ENCODE data around the gene OTOP2.
A peak's percentile ranks its signal among the peaks of the same experiment; 100 is the strongest.

The OTOP2 gene

DNA sequence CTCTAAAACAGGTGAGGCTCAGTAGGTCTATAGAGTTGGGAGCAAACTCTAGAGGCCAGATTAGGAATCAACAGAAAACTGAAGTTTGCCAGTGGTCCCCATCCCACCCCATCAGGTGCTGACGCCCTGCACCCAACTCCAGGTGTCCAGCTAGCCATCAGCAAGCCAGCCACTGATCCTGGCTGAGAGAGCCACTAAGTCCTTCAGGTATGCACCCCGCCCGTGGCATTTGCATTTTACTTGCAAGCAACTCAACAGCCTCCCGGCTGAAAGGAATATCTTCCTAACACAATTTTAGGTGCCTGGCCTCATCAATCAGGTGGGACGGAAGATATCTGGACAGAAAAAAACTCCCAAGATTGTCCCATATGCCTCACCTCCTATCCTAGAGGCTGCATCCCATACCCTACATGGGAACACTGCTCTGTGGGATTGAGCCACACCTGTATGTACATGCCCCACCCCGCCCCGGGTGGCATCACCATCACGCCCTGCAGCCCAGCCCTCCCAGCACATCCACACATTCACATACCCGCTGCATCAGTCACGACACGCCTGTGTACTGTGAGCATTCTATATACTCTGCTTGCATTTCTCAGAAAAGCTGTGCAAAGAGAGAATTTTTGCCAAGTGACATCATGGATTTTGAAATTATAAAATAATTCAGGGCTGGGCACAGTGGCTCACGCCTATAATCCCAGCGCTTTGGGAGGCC lies 19.9 kb downstream of the OTOP2 start:
- Histone ChIP-seq H3K27ac (ENCODE audit: extremely low read depth, low read depth, low read length) (no peak overlapping the region), H3K4me3 (ENCODE audit: low read depth, low read length) (no peak overlapping the region), H3K9me3 (ENCODE audit: control insufficient read depth, insufficient read depth, low read depth, low read length) (no peaks in the 10 kb centered on the region), H3K36me3 (ENCODE audit: control insufficient read depth in 2 of 2, insufficient read depth in 1 of 2, low read length in 2 of 2) (no peaks in the 10 kb centered on the region), H3K4me1 (ENCODE audit: control insufficient read depth, insufficient read depth, low read length) (no peaks in the 10 kb centered on the region)
- TF ChIP-seq KLF1 (tag by site-specific recombination; IDR thresholded peaks at IDR 0.05) (peak; percentile 95), ZNF274 (IDR thresholded peaks at IDR 0.05; ENCODE audit: low read length) (no peak), ZNF274 (tag by site-specific recombination; IDR thresholded peaks at IDR 0.05; ENCODE audit: borderline replicate concordance) (no peak)
- CTCF ChIA-PET: interaction anchor here (10.3 kb wide), 1 partner anchor 15 kb away, joined by 100 read pairs; no protein-coding TSS in a partner anchor
- POLR2A ChIA-PET: no interaction called here

DNA sequence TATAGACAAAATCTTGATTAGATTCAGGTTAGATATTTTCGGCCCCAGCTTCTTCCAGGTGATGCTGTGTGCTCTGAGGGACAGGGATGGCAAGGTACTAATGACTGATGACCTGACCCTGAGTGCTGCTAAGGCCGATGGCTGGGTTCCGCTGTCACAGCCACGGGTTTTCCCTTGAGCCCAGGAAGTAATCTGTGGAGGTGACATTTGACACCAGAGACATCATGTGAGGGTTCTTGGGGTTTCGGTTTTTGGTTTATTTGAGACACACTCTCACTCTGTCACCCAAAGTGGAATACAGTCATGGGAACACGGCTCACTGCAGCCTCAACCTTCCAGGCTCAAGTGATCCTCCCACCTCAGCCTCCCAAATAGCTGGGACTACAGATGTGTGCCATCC lies 21.5 kb downstream of the OTOP2 start:
- TF ChIP-seq KLF17 (tag by site-specific recombination; IDR thresholded peaks at IDR 0.05): no peak
- no peak for TF ChIP-seq ZNF473 (tag by site-specific recombination; IDR thresholded peaks at IDR 0.05)
- TF ChIP-seq ZNF768 (tag by site-specific recombination; IDR thresholded peaks at IDR 0.05): no peak
- TF ChIP-seq ZNF211 (tag by site-specific recombination; IDR thresholded peaks at IDR 0.05; ENCODE audit: low read depth): no peak
- no peak for TF ChIP-seq ZFHX2 (tag by site-specific recombination; conservative IDR thresholded peaks at IDR 0.05)
- no peak for TF ChIP-seq ZNF692 (tag by site-specific recombination; IDR thresholded peaks at IDR 0.05)
- no peak for TF ChIP-seq ZNF571 (tag by site-specific recombination; IDR thresholded peaks at IDR 0.05)
- no peak for TF ChIP-seq ZNF324 (tag by site-specific recombination; IDR thresholded peaks at IDR 0.05)
- no peak for TF ChIP-seq ZBTB26 (tag by site-specific recombination; optimal IDR thresholded peaks at IDR 0.05)
- no peak for TF ChIP-seq PRDM1 (tag by site-specific recombination; IDR thresholded peaks at IDR 0.05)
- TF ChIP-seq ZNF514 (tag by site-specific recombination; IDR thresholded peaks at IDR 0.05): no peak
- TF ChIP-seq ZNF133 (tag by site-specific recombination; IDR thresholded peaks at IDR 0.05): no peak
- no peak for TF ChIP-seq MEIS1 (CRISPR knock-in tag; IDR thresholded peaks at IDR 0.05; ENCODE audit: borderline replicate concordance)
- Histone ChIP-seq H3K27ac (ENCODE audit: extremely low read depth, low read depth, low read length) (no peak overlapping the region), H3K4me1 (ENCODE audit: control insufficient read depth, insufficient read depth, low read length) (no peaks in the 10 kb centered on the region), H3K36me3 (ENCODE audit: control insufficient read depth in 2 of 2, insufficient read depth in 1 of 2, low read length in 2 of 2) (no peaks in the 10 kb centered on the region), H3K9me3 (ENCODE audit: control insufficient read depth, insufficient read depth, low read depth, low read length) (no peaks in the 10 kb centered on the region), H3K4me3 (ENCODE audit: low read depth, low read length) (no peak overlapping the region)
- ChIA-PET CTCF (interaction anchor here (10.3 kb wide), 1 partner anchor 14 kb away, joined by 100 read pairs; no protein-coding TSS in a partner anchor), POLR2A (interaction anchor here (1.1 kb wide), 1 partner anchor 27 kb away, joined by 3 read pairs; the partner anchor contains the start of gene HID1)

- no peaks in the 10 kb centered on the region for H3K36me3 ChIP-seq (ENCODE audit: control insufficient read depth in 2 of 2, insufficient read depth in 1 of 2, low read length in 2 of 2)
- CTCF ChIA-PET: interaction anchor here (1.0 to 10.3 kb wide), 2 partner anchors 13 to 23 kb away, joined by 4 to 100 read pairs; partner anchors contain the start of gene OTOP2
- no peaks in the 10 kb centered on the region for H3K4me1 ChIP-seq (ENCODE audit: control insufficient read depth, insufficient read depth, low read length)
- H3K27ac ChIP-seq (ENCODE audit: extremely low read depth, low read depth, low read length): no peak overlapping the region
- POLR2A ChIA-PET: interaction anchor here (1.1 kb wide), 1 partner anchor 25 kb away, joined by 3 read pairs; the partner anchor contains the start of gene HID1
- no peaks in the 10 kb centered on the region for H3K9me3 ChIP-seq (ENCODE audit: control insufficient read depth, insufficient read depth, low read depth, low read length)
- no peak overlapping the region for H3K4me3 ChIP-seq (ENCODE audit: low read depth, low read length)
- TF ChIP-seq ZNF157 (tag by site-specific recombination; IDR thresholded peaks at IDR 0.05): no peak
- TF ChIP-seq, protein P1, sequence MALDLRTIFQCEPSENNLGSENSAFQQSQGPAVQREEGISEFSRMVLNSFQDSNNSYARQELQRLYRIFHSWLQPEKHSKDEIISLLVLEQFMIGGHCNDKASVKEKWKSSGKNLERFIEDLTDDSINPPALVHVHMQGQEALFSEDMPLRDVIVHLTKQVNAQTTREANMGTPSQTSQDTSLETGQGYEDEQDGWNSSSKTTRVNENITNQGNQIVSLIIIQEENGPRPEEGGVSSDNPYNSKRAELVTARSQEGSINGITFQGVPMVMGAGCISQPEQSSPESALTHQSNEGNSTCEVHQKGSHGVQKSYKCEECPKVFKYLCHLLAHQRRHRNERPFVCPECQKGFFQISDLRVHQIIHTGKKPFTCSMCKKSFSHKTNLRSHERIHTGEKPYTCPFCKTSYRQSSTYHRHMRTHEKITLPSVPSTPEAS (tag by site-specific recombination; IDR thresholded peaks at IDR 0.05): no peak
- no peak for TF ChIP-seq BCL6B (tag by site-specific recombination; IDR thresholded peaks at IDR 0.05)
- no peak for TF ChIP-seq ZNF777 (tag by site-specific recombination; IDR thresholded peaks at IDR 0.05; ENCODE audit: borderline replicate concordance)
- TF ChIP-seq ZNF610 (tag by site-specific recombination; IDR thresholded peaks at IDR 0.05; ENCODE audit: borderline replicate concordance): no peak
- TF ChIP-seq ZNF639 (tag by site-specific recombination; IDR thresholded peaks at IDR 0.05): no peak
Measured at GRCh38 chr17:74946641-74947040, 22.6 kb downstream of the OTOP2 start.

Data from HEK293 (cell line).